ENCODE results near the gene GPR55.

- TF ChIP-seq CTCF (conservative IDR thresholded peaks at IDR 0.05) = no peak
- no peak for TF ChIP-seq EZH2 (IDR thresholded peaks at IDR 0.05; ENCODE audit: low read depth)
These were observed 8.8 kb downstream of the GPR55 start for GRCh38 chr2:230916218-230916617.

Measured in PC-9 (cell line).